Measurements from ENCODE around the gene DNAH3. TPM values are rescaled to one million over a fixed set of nuclear protein-coding genes. Genes with fewer than 3 reads are reported as not detected.

Gene DNAH3
- total RNA-seq, 2 experiments from 2014 or later: not detected

DNA sequence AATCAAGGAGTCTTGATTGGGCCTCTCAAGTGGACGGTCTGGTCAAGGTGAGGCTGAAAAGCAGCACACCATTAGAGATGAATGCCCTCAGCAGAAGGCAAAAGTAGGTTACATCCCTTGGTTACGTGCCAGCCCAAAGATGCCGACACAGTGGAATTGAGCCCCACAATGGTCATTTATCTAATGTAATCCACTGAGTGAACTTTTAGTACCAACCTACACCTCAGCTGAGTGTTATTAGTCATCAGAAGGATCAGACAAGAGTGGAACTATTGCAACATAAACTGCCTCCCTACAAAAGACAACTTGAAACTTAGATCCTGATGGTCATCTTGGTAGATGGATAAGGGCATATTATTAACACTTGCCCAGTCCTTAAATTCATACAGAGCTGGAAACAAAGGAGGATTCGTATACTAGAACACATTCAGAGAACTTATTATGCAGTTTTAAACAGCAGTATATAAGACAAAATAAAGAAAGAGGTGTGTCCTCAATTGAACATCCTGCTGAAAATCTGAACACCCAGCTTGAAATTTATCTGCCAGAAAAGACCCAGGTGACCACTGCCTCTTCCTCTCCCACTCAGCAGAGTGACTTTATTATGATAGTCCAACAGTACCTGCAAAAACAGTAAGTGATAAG, 253.3 kb downstream of the DNAH3 start:
- Mint-ChIP-seq H3K4me3 (peak overlapping the region; percentile 0), H3K27me3 (no peaks in the 10 kb centered on the region), H3K9me3 (no peaks in the 10 kb centered on the region), H3K27ac (no peak overlapping the region), H3K4me1 (peaks cover 46% of the 10 kb centered on the region), H3K36me3 (ENCODE audit: low read depth) (peaks cover 33% of the 10 kb centered on the region)
- CTCF ChIA-PET: no interaction called here
- POLR2A ChIA-PET: no interaction called here
- no peak for DNase-seq

DNA sequence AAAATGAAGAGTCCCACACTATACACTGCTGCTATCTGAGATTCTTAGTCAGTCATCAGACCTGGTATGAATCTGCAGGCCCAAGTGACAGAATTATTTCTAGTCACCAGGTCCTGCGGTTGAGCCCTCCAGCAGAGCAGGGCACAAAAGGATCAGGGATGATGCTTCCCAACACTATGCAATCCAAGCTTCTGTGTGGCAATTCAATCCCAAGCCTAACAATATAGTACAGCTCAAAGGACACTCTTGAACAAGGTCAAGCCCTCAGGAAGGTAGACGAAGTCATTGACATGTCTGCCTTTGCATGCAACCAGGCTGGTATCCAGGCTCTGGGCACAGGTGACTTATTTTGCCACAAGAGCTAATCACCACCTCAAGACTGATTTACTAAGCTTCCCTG, 256.3 kb downstream of the DNAH3 start:
- H3K27me3 Mint-ChIP-seq: no peaks in the 10 kb centered on the region
- DNase-seq: no peak
- no peak overlapping the region for H3K4me3 Mint-ChIP-seq
- ChIA-PET CTCF (interaction anchor here (1.2 to 2.0 kb wide), 2 partner anchors 11 to 19 kb away, joined by 3 to 5 read pairs; no protein-coding TSS in a partner anchor), POLR2A (no interaction called here)
- no peaks in the 10 kb centered on the region for H3K9me3 Mint-ChIP-seq
- H3K4me1 Mint-ChIP-seq: peaks cover 32% of the 10 kb centered on the region
- H3K27ac Mint-ChIP-seq: no peak overlapping the region
- peaks cover 28% of the 10 kb centered on the region for H3K36me3 Mint-ChIP-seq (ENCODE audit: low read depth)

- peaks cover 10% of the 10 kb centered on the region for H3K4me1 Mint-ChIP-seq
- CTCF ChIA-PET: interaction anchor here (0.6 to 1.5 kb wide), 7 partner anchors 9 to 146 kb away, joined by 3 to 5 read pairs (median 3); no protein-coding TSS in a partner anchor
- H3K27ac Mint-ChIP-seq: no peak overlapping the region
- no peak overlapping the region for H3K4me3 Mint-ChIP-seq
- peaks cover 39% of the 10 kb centered on the region for H3K36me3 Mint-ChIP-seq (ENCODE audit: low read depth)
- POLR2A ChIA-PET: interaction anchor here (1.6 kb wide), 1 partner anchor 10 kb away, joined by 3 read pairs; the partner anchor contains the start of gene DCUN1D3
- DNase-seq: no peak
- no peaks in the 10 kb centered on the region for H3K27me3 Mint-ChIP-seq
- H3K9me3 Mint-ChIP-seq: no peaks in the 10 kb centered on the region
Observed at GRCh38 chr16:20889625-20890275, 260.9 kb downstream of the DNAH3 start.

DNA sequence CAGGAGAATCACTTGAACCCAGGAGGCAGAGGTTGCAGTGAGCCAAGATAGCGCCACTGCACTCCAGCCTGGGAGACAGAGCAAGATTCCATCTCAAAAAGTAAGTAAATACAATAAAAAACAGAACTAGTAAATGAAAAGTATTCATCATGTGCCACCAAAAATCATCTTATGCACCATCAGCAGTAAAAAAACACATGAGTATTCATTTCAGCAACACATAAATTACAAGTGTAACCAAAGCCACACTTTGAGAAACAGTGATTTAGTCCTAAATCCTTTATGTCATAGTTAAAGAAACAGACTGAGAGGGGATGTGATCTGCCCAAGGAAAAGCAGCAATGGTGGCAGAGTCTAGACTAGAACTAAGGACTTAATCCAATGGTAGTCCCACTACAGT, 263.4 kb downstream of the DNAH3 start:
- Mint-ChIP-seq H3K4me1 (peaks cover 23% of the 10 kb centered on the region), H3K4me3 (no peak overlapping the region), H3K36me3 (ENCODE audit: low read depth) (peaks cover 40% of the 10 kb centered on the region), H3K27ac (no peak overlapping the region), H3K27me3 (no peaks in the 10 kb centered on the region), H3K9me3 (no peaks in the 10 kb centered on the region)
- ChIA-PET POLR2A (no interaction called here), CTCF (no interaction called here)
- DNase-seq: no peak

DNA sequence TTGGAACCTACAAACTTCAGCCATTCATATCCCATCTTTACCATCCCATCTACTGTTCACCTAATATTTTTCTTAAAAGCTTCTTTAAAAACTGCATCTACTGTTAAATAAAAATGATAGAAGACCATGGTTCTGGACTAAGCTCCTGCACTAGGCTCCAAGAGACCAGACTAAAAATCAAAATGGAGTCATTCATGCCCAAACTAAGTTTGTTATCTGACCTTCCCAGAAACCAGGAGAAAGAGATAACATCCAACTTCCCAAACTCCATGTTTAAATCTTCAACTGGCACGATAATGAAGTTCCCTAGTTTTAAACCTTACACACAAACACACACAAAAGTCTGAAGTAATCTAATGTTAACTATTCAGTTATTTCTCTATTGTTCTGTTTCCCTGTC, 264.3 kb downstream of the DNAH3 start:
- no peak overlapping the region for H3K27ac Mint-ChIP-seq
- peaks cover 23% of the 10 kb centered on the region for H3K4me1 Mint-ChIP-seq
- no peak overlapping the region for H3K4me3 Mint-ChIP-seq
- DNase-seq: no peak
- no peaks in the 10 kb centered on the region for H3K9me3 Mint-ChIP-seq
- ChIA-PET CTCF (no interaction called here), POLR2A (no interaction called here)
- H3K36me3 Mint-ChIP-seq (ENCODE audit: low read depth): peaks cover 40% of the 10 kb centered on the region
- H3K27me3 Mint-ChIP-seq: no peaks in the 10 kb centered on the region

GRCh38 chr16:20884240-20884556, 266.4 kb downstream of the DNAH3 start:
- H3K4me3 Mint-ChIP-seq: no peak overlapping the region
- peaks cover 34% of the 10 kb centered on the region for H3K4me1 Mint-ChIP-seq
- H3K27me3 Mint-ChIP-seq: no peaks in the 10 kb centered on the region
- CTCF ChIA-PET: interaction anchor here (0.9 to 1.3 kb wide), 3 partner anchors 10 to 71 kb away, joined by 3 read pairs; no protein-coding TSS in a partner anchor
- no peaks in the 10 kb centered on the region for H3K9me3 Mint-ChIP-seq
- peaks cover 33% of the 10 kb centered on the region for H3K36me3 Mint-ChIP-seq (ENCODE audit: low read depth)
- DNase-seq: no peak
- H3K27ac Mint-ChIP-seq: no peak overlapping the region
- POLR2A ChIA-PET: no interaction called here

- Mint-ChIP-seq H3K27ac (no peak overlapping the region), H3K4me1 (peaks cover 38% of the 10 kb centered on the region), H3K36me3 (ENCODE audit: low read depth) (peaks cover 35% of the 10 kb centered on the region), H3K4me3 (no peak overlapping the region), H3K9me3 (no peaks in the 10 kb centered on the region), H3K27me3 (no peaks in the 10 kb centered on the region)
- ChIA-PET CTCF (interaction anchor here (0.9 to 1.3 kb wide), 3 partner anchors 11 to 71 kb away, joined by 3 read pairs; no protein-coding TSS in a partner anchor), POLR2A (no interaction called here)
- DNase-seq: no peak
Observed at GRCh38 chr16:20883554-20884239, 266.9 kb downstream of the DNAH3 start.

Other genes starting within 250 kb of the DNAH3 start
- 10 to 100 TPM; 11.2 to 13.6 TPM for gene LDAF1, start 7.8 kb upstream of the DNAH3 start, total RNA-seq
- not detected for gene ZP2, start 60.7 kb upstream of the DNAH3 start, total RNA-seq
- gene ANKS4B, start 82.9 kb upstream of the DNAH3 start, total RNA-seq: not detected
- gene CRYM, start 127.4 kb upstream of the DNAH3 start, total RNA-seq: not detected

Data from activated CD4-positive, alpha-beta T cell treated with anti-CD3 and anti-CD28 coated beads, Interleukin-2, amount 10 ng/mL, durations not matched to agents 7 days and 5 days (primary cell).